Measurements from ENCODE around the gene MTO1.

MTO1 gene

GRCh38 chr6:73523434-73524123 lies 62.0 kb downstream of the MTO1 start:
- DNase-seq (ENCODE audit: low spot score) = peak; percentile 50
- CTCF ChIA-PET = no interaction called here
- peak overlapping the region; percentile 93 for H3K27ac ChIP-seq
- POLR2A ChIA-PET (ENCODE audit: low non-redundant PET) = interaction anchor here (1.0 kb wide), 1 partner anchor 57 kb away, joined by 3 read pairs; no protein-coding TSS in a partner anchor
- TF ChIP-seq CTCF (conservative IDR thresholded peaks at IDR 0.05; ENCODE audit: low read depth) = no peak

GRCh38 chr6:73525546-73526330 lies 64.2 kb downstream of the MTO1 start:
- no peak for TF ChIP-seq CTCF (conservative IDR thresholded peaks at IDR 0.05; ENCODE audit: low read depth)
- H3K27ac ChIP-seq = no peak overlapping the region
- ChIA-PET POLR2A (ENCODE audit: low non-redundant PET) (interaction anchor here (0.7 kb wide), 1 partner anchor 27 kb away, joined by 3 read pairs; no protein-coding TSS in a partner anchor), CTCF (interaction anchor here (0.6 kb wide), 1 partner anchor 125 kb away, joined by 4 read pairs; no protein-coding TSS in a partner anchor)
- no peak for DNase-seq (ENCODE audit: low spot score)

DNA sequence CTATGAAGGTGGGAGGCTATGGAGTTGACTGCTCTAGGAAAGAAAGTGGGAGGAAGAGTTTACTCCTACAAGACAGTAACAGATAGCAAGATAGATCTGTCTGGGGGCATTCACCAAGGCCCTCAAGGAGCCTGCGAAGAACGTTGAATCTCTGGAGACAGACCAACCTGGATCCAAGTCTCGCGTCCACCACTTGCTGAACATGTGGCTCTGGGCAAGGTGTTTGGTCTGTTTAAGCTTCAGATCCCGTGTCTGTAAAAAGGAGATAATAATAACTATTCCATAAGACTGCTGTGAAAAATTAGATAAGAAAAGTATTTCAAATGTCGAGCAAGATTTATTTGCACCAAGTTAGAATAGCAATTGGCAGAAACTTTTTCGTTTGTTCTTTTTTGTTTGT lies 67.4 kb downstream of the MTO1 start:
- ChIA-PET CTCF (no interaction called here), POLR2A (ENCODE audit: low non-redundant PET) (no interaction called here)
- DNase-seq (ENCODE audit: low spot score) = no peak
- no peak for TF ChIP-seq CTCF (conservative IDR thresholded peaks at IDR 0.05; ENCODE audit: low read depth)
- H3K27ac ChIP-seq = no peak overlapping the region

DNA sequence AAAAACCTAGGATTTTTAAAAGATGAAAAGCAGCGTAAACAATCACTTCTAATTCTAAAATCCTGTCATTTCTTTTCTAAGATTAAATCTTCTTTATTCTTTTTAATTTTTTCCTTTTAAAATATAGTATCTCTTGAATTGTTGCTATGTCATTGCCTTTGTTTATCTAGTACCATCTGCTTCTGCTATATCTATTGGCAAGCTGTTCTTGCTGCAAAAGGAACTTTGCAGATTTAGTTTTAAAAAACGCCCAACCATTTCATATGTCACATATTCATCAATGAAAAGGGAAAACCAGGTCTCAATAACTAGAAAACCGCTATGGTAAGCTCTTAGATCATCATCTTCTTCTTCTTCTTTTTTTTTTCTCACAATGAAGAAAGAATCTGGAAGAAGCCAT lies 70.8 kb downstream of the MTO1 start:
- ChIA-PET POLR2A (ENCODE audit: low non-redundant PET) (no interaction called here), CTCF (interaction anchor here (0.7 kb wide), 1 partner anchor 1963 kb away, joined by 3 read pairs; no protein-coding TSS in a partner anchor)
- DNase-seq (ENCODE audit: low spot score) = no peak
- no peak overlapping the region for H3K27ac ChIP-seq
- no peak for TF ChIP-seq CTCF (conservative IDR thresholded peaks at IDR 0.05; ENCODE audit: low read depth)

- ChIA-PET CTCF (no interaction called here), POLR2A (ENCODE audit: low non-redundant PET) (no interaction called here)
- DNase-seq (ENCODE audit: low spot score) = no peak
- H3K27ac ChIP-seq = no peak overlapping the region
- no peak for TF ChIP-seq CTCF (conservative IDR thresholded peaks at IDR 0.05; ENCODE audit: low read depth)
Measured at GRCh38 chr6:73534628-73535027, 73.1 kb downstream of the MTO1 start.

- ChIA-PET CTCF (no interaction called here), POLR2A (ENCODE audit: low non-redundant PET) (no interaction called here)
- no peak overlapping the region for H3K27ac ChIP-seq
- no peak for DNase-seq (ENCODE audit: low spot score)
- TF ChIP-seq CTCF (conservative IDR thresholded peaks at IDR 0.05; ENCODE audit: low read depth) = no peak
Measured at GRCh38 chr6:73537677-73538076, 76.1 kb downstream of the MTO1 start.

All from RWPE1 (cell line).